ENCODE data around the gene RASA2. TPM values are rescaled to one million over a fixed set of nuclear protein-coding genes. Genes with fewer than 3 reads are reported as not detected.

The RASA2 gene
- total and polyA plus RNA-seq, 2 experiments from 2014 or later: 6.3 to 18.0 TPM

- no peak overlapping the region for H3K4me3 ChIP-seq
- H3K9me3 ChIP-seq (ENCODE audit: low read depth): no peaks in the 10 kb centered on the region
- TF ChIP-seq CTCF (IDR thresholded peaks at IDR 0.05; ENCODE audit: low read depth, low read length): no peak
- peaks cover 11% of the 10 kb centered on the region for H3K4me1 ChIP-seq (ENCODE audit: low read depth)
- no peaks in the 10 kb centered on the region for H3K27me3 ChIP-seq
- H3K27ac ChIP-seq: peak overlapping the region; percentile 52
- DNase-seq (ENCODE audit: low read depth in 1 of 2, low spot score in 1 of 2): peak; percentile 73 to 85
- H3K36me3 ChIP-seq: no peaks in the 10 kb centered on the region
Measured at GRCh38 chr3:141646760-141647561, 160.1 kb downstream of the RASA2 start.

- Histone ChIP-seq H3K4me1 (ENCODE audit: low read depth) (peaks cover 11% of the 10 kb centered on the region), H3K27me3 (no peaks in the 10 kb centered on the region), H3K4me3 (no peak overlapping the region), H3K9me3 (ENCODE audit: low read depth) (no peaks in the 10 kb centered on the region), H3K36me3 (no peaks in the 10 kb centered on the region), H3K27ac (peak overlapping the region; percentile 52)
- DNase-seq (ENCODE audit: low read depth in 1 of 2, low spot score in 1 of 2): no peak
- TF ChIP-seq CTCF (IDR thresholded peaks at IDR 0.05; ENCODE audit: low read depth, low read length): no peak
Measured at GRCh38 chr3:141647562-141647915, 160.7 kb downstream of the RASA2 start.

GRCh38 chr3:141648055-141648910 is 161.5 kb downstream of the RASA2 start:
- peak in 1 of 2 donors; percentile 61 for DNase-seq (ENCODE audit: low read depth in 1 of 2, low spot score in 1 of 2)
- Histone ChIP-seq H3K9me3 (ENCODE audit: low read depth) (no peaks in the 10 kb centered on the region), H3K36me3 (no peaks in the 10 kb centered on the region), H3K27me3 (no peaks in the 10 kb centered on the region), H3K27ac (peak overlapping the region; percentile 52), H3K4me1 (ENCODE audit: low read depth) (peaks cover 13% of the 10 kb centered on the region), H3K4me3 (no peak overlapping the region)
- no peak for TF ChIP-seq CTCF (IDR thresholded peaks at IDR 0.05; ENCODE audit: low read depth, low read length)

- H3K36me3 ChIP-seq: no peaks in the 10 kb centered on the region
- no peak for DNase-seq (ENCODE audit: low read depth in 1 of 2, low spot score in 1 of 2)
- no peak overlapping the region for H3K27ac ChIP-seq
Measured at GRCh38 chr3:141649871-141650270, 163.0 kb downstream of the RASA2 start.

GRCh38 chr3:141650783-141651182 is 164.0 kb downstream of the RASA2 start:
- Histone ChIP-seq H3K4me1 (ENCODE audit: low read depth) (peaks cover 19% of the 10 kb centered on the region), H3K27me3 (no peaks in the 10 kb centered on the region), H3K4me3 (no peak overlapping the region), H3K36me3 (no peaks in the 10 kb centered on the region), H3K9me3 (ENCODE audit: low read depth) (no peaks in the 10 kb centered on the region), H3K27ac (no peak overlapping the region)
- DNase-seq (ENCODE audit: low read depth in 1 of 2, low spot score in 1 of 2): no peak
- TF ChIP-seq CTCF (IDR thresholded peaks at IDR 0.05; ENCODE audit: low read depth, low read length): no peak

More at GRCh38 chr3:141649871-141650270, 163.0 kb downstream of the RASA2 start:
- no peak for TF ChIP-seq CTCF (IDR thresholded peaks at IDR 0.05; ENCODE audit: low read depth, low read length)
- no peak overlapping the region for H3K4me3 ChIP-seq
- peaks cover 19% of the 10 kb centered on the region for H3K4me1 ChIP-seq (ENCODE audit: low read depth)
- H3K9me3 ChIP-seq (ENCODE audit: low read depth): no peaks in the 10 kb centered on the region
- H3K27me3 ChIP-seq: no peaks in the 10 kb centered on the region

Data from cardiac muscle cell (in vitro differentiated cells and primary cell).